ENCODE measurements around the gene NAT10. TPM values are rescaled to one million over a fixed set of nuclear protein-coding genes. Genes with fewer than 3 reads are reported as not detected.
"Not testable (repeated sequence)": the region's sequence is repeated elsewhere in the genome, so short reads cannot be mapped to it uniquely, and the experiment has no call there.

The NAT10 gene
- polyA plus RNA-seq (2014; cell fraction: cytosol; rRNA removed), result 30.3 and 33.1 TPM in 2 replicates
- 34.8 and 46.8 TPM in 2 replicates for polyA plus RNA-seq (2014; cell fraction: nucleus; rRNA removed)

DNA sequence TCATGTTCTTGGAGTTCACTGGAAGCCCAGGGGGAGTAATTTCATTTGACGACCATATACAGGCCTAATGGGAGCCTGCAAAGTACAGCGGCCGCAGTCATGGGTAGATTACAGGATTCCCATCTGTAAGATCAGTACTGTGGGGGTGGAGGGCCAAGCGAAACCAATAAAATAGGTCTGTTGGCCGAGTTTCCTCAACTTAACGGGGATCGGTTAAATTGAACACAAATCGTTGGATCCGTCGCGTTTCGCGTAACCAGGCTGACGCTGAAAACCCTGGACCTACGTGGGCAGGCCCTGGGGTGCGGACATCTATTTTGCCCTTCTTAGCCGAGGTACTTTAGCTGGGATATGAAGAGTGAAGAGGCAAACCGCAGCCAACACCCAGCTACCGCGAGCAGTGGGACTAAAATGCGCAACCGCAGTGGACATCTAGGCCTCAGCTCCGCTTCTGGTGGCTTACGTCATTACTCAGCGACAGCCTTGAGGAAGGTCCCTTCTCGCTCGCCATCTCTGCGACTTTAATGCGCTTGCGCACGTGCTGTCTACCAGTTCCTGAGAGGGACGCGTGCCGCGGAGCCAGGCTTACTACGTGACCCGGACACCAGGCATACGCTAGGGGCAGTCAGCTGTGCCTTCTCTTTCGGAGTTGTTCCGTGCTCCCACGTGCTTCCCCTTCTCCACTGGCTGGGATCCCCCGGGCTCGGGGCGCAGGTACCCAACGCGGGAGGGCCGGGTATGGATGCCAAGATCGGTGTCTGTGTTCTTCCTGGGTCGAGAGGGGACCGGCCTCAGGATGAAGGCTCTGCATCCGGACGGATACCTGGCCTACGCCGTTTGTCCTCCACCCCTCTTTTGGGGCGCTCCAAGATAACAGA is at the start of gene NAT10:
Gene NAT10, plus strand, starts transcription at position 551 of the 878 bp plus-strand sequence. CDS start 2,597 bp downstream, outside the sequence.
- DNase-seq (ENCODE audit: low spot score), result peak; percentile 98

- DNase-seq (ENCODE audit: low spot score), result no peak
Observed at GRCh38 chr11:34056672-34057071, 48.8 kb upstream of the NAT10 start.

- DNase-seq (ENCODE audit: low spot score), result peak; percentile 90
Observed at GRCh38 chr11:34063061-34063795, 42.2 kb upstream of the NAT10 start.

DNA sequence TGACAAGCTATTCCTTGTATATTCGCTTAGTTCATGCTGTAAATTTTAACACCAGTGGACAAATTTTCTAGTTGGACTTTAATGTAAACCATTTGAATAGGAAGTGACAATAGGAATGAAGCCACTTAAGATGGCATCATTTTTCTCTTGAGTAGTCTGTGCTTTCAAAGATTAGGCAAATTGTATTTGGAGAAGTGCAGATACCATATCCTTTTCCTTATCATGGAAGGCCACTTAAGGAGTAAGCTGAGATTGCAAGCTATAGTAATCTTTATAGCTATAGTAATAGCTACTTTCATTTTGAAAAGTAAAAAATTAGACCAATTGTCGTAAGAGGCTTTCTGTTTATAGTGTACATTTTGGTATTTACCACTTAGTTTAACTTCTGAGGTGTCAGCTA is 41.1 kb upstream of the NAT10 start:
- DNase-seq (ENCODE audit: low spot score), result no peak

- no peak for DNase-seq (ENCODE audit: low spot score)
Observed at GRCh38 chr11:34065505-34066203, 39.8 kb upstream of the NAT10 start.

GRCh38 chr11:34066766-34067165 is 38.7 kb upstream of the NAT10 start:
- DNase-seq (ENCODE audit: low spot score), result not testable (repeated sequence)

DNA sequence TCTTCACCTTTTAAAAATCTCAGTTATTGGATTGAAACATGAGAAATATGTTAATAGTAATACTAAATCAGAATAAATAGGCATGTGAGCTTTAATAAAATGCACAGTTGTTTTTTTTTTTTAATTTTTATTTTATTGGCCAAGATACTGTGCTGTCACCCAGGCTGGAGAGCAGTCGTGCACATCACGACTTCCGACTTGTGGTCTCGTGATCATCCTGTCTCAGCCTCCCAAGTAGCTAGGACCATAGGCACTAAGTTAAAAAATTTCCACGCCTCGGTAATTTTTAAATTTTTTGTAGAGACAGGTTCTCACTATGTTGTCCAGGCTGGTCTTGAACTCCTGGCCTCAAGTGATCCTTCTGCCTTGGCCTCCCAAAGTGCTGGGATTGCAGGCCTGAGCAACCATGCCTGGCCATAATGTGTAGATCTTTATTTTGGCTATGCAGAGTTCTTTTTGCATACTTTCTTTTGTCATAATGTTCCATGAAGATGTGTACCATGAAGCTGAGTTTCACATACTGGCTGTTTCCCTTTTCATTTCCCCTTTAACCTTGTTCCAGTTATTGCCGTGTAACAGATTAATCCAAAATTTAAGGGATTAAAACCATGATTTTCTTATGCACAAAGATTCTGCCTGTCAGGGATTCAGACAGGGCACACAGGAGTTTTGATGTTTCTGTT is 37.9 kb upstream of the NAT10 start:
- no peak for DNase-seq (ENCODE audit: low spot score)

DNA sequence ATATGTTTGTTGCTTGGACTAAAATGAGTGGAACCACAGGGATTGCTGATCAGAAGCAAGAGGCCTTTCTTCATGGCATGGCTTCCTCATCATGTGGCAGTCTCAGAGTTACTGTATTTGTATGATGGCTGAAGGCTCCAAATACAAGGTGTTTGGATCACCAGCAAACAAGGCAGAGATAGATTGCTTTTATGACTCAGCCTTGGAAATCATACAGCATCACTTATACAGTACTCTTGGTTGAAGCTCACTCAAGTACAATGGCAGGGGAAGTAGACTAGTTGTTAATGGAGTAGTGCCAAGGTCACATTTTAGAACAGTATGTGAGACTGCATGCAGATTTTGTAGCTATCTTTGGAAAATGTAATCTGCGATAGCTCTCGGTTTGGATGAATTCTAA is 37.3 kb upstream of the NAT10 start:
- no peak for DNase-seq (ENCODE audit: low spot score)

DNA sequence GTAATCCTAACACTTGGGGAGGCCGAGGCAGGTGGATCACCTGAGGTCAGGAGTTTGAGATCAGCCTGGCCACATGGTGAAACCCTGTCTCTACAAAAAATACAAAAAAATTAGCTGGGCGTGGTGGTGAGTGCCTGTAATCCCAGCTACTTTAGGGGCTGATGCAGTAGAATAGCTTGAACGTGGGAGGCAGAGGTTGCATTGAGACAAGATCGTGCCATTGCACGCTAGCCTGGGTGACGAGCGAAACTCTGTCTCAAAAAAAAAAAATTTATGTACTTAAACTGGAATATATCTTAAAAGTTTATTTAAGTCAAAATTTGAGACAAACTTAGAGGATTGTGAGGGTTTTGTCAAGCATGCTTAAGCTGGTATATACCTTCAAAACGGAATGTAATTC is 34.1 kb upstream of the NAT10 start:
- DNase-seq (ENCODE audit: low spot score), result not testable (repeated sequence)

DNA sequence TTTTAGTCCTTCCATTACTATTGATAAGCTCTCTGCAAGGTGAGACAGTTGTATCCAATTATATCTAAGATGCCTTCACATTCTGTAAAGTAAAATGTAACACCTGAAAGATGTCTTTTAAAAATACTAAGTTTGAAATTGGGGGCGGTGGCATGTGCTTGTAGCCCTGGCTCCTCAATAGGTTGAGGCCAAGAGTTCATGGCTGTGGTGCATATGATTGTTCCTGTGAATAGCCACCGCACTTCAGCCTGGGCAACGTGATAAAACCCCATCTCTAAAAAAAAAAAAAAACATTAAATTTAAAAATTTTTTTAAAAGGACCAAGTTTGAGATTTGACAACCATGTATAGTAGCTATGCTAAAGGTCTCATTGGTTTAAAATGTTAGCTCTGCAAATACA is 33.4 kb upstream of the NAT10 start:
- no peak for DNase-seq (ENCODE audit: low spot score)

DNA sequence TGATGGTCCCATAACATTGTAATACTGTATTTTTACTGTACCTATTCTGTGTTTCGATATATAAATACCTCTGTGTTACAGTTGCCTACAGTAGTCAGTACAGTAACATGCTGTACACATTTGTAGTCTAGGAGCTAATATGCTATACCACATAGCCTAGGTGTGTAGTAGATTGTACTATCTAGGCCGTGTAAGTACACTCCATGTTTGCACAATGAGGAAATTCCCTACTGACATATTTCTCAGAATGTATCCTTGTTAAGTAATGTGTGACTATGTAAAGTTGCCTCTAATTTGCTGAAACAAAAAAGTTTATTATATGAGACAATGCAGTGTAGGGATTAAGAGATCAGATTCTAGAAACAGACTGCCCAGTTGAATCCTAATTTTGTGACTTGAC is 32.6 kb upstream of the NAT10 start:
- DNase-seq (ENCODE audit: low spot score), result no peak

GRCh38 chr11:34074391-34074790 is 31.0 kb upstream of the NAT10 start:
- no peak for DNase-seq (ENCODE audit: low spot score)

- DNase-seq (ENCODE audit: low spot score), result no peak
Observed at GRCh38 chr11:34075178-34075820, 30.1 kb upstream of the NAT10 start.

- DNase-seq (ENCODE audit: low spot score), result no peak
Observed at GRCh38 chr11:34080609-34081008, 24.8 kb upstream of the NAT10 start.

DNA sequence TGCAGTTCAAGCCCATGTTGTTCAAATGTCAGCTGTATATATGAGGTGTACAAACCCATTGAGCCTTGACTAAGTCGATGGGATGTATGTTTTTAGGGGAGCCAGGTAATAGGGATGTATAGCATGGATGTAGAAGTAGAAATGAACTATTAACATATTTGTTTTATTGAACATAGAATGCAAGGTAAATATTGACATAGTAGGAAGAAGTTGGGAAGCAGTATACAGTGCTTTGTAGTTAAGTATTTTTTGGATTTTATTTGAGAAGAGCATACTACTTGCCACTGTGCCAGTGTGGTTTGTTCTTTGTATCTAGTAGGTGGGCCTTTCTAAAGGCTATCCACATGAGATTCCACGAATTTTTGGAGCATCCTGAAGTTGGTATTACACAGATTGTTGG is 20.8 kb upstream of the NAT10 start:
- DNase-seq (ENCODE audit: low spot score), result no peak

DNA sequence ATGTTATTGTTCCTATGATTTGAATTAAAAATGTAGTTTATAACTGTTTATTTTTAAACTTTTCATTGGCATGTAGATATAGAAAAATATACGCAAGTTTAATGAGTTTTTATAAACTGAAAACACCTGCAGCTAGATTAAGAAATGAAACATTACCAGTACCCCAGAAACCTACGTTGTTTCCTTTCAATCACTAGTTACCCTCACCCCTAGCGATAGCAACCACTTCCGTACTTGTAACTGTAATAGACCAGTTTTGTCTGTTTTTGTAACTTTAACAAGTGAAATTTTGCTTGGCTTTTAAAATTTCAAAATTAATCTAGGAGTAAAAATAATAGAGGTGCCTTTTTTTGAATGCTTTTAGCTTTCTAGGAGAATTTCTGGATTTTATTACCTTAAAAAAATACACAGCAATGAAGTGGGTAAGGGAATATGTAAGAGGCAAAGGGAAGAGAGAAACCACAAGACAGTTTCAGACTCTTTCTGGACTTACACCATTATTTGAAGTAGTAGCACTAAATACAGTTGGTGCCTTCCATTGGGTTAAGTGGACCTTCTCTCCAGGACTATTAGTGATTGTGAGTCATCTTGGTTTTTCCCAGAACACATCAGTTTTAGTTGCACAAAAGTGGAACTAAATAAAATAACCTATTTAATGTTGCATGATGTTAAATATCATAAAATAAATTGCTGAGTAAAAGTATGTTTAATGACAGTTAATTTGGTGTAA is 18.7 kb upstream of the NAT10 start:
- no peak for DNase-seq (ENCODE audit: low spot score)

DNA sequence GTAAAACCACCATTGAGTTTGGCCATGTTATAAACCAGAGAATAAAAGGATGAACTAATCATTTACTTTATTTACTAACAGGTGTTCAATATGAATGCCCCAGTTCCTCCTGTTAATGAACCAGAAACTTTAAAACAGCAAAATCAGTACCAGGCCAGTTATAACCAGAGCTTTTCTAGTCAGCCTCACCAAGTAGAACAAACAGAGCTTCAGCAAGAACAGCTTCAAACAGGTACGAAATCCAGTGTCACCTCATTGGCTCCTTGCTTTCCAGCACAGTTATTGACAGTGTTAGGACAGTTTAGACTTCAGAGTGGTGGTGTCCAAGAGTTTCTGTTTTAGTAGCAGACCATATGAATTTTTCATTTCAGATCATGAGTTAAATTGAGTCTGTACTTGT is 13.6 kb upstream of the NAT10 start:
- no peak for DNase-seq (ENCODE audit: low spot score)

DNA sequence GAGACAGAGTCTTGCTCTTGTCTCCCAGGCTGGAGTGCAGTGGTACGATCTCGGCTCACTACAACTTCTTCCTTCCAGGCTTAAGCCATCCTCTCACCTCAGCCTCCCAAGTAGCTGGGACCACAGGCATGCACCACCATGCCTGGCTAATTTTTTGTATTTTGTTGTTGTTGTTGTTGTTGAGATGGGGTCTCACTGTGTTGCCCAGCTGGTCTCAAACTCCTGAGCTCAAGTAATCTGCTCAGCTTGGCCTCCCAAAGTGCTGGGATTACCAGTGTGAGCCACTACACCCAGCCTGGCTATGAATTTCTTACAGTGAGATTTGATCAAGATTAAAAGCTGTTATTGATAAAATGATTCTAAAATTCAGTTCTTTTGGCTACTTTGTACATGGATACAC is 10.5 kb upstream of the NAT10 start:
- DNase-seq (ENCODE audit: low spot score), result not testable (repeated sequence)

GRCh38 chr11:34098813-34099212 is 6.6 kb upstream of the NAT10 start:
- DNase-seq (ENCODE audit: low spot score), result no peak

DNA sequence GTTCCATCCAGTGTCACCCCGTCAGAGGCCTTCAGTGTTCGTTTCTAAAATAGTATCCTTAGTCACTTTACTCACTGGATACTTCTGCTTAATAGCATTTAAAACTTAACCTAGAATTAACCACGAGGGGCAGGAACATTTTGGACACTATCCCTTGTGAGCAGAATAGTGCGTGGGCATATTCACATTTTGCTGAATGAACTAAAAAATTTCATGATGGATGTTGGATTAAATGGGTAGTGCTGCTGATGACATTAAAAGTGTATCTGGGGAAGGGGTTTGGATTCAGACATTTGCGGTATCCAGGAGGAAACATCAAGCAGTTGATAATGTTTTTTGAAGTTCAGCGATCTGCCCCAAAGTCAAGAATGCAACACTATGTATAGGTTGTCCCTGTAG is 750 bp upstream of the NAT10 start:
- DNase-seq (ENCODE audit: low spot score), result peak; percentile 4

Measured in SK-N-DZ (cell line).